TTC549 (cell line): Measurements from ENCODE around the gene RAB15.
A peak's percentile ranks its signal among the peaks of the same experiment; 100 is the strongest.

Experiments used
- FAIRE-seq: peaks from 2 replicates; lab custom pipeline; 2012; peaks lifted over from hg19 to GRCh38; lab: Jason Lieb, UNC

Gene RAB15

DNA sequence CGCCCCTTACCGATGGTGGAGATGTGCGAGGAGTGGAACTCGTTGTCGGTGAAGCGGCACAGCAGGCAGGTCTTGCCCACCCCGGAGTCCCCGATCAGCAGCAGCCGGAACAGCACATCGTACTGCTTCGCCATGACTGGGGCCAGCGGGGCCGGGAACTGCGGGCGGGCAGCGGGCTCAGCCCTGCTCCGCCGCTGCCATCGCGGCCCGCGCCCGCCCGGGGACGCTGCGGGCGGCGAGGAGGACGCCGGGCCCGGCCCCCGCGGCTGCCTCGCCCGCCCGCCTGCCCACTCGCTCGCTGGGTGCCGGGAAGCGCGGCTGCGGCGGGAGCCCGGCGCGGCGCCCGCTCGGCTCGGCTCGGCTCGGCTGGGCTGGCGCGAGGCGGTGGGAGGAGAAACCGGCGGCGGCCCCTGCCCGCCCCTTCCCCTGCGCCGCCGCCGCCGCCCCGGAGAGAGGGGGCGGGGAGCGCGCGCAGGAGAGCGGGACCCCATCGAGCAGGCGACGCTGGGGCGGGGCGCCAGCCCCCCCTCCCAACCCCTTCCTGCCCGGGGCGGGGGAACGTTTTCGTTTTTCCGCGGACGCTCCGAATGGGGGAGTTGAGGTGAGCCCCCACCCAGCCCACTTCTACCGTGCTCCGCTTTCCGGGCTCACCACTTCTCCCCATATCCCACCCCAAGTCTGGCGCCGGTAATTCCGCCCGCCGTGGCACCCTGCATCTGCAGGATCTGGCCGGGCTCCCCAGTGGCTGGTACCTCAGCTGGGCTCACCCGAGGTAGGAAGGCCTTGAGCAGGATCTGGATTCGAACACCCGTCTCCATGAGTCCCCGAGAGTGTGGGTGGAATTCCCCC is at the start of gene RAB15:
Gene RAB15, minus strand, starts transcription at position 394 of the 849 bp plus-strand sequence. Its CDS starts 260 bp downstream, at position 134.
- FAIRE-seq, result no peak

GRCh38 chr14:65019944-65020566 is 47.9 kb upstream of the RAB15 start:
- peak; percentile 89 for FAIRE-seq

DNA sequence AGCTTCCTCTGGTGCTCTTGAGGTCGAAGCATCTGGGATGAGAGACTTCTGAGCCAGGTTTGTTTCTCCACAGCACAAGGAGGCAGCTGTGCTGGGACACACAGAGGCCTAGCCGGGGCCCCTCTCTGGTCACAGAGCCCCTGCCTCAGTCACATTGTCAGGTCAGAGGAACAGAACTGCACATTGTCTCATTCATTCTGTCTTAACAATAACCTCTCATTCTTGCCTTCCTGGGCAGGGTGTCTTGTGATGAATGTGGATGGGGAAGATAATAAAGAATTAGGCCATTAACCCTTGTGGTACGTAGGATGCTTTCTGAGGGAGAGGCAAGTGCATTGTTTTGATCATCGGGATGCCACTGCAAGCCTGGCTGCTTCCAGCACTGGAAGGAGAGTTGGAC is 44.3 kb upstream of the RAB15 start:
- FAIRE-seq, result no peak

- no peak for FAIRE-seq
These were observed 43.3 kb upstream of the RAB15 start for GRCh38 chr14:65015391-65015790.

- no peak for FAIRE-seq
These were observed 40.2 kb upstream of the RAB15 start for GRCh38 chr14:65012353-65012752.

GRCh38 chr14:65011538-65011937 is 39.4 kb upstream of the RAB15 start:
- FAIRE-seq, result no peak

DNA sequence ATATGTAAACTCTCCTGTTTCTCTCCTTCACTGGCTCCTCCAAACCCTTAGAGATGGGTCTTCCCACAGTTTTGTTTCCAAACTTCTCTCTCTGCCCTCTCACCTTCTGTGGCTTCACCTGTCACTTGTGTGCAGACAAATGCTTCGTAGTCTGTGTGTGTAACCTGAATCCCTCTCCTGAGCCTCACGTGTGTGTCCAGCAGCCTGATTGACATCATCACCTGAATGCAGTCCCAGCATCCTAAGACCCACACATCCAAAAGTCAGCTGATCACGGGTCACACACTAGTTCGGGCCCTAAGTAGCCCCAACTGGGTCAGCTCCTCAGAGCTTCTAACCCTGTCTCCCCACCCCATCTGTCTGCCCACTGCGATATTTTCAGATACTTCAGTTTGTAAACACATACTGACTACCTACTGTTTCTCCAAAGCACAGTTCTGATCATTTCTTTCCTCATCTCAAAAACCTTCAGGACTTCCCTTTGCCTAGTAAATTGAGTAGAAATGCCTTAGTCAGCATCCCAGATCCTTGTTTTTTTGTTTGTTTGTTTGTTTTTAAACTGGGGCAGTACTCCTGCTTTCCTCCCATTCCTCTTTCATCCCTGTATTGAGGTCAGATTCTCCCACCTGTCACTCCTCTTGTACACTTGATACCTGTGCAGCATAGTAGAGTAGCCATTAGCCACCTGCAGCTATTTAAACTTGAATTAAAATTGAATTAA is 38.2 kb upstream of the RAB15 start:
- no peak for FAIRE-seq

- no peak for FAIRE-seq
These were observed 35.1 kb upstream of the RAB15 start for GRCh38 chr14:65007202-65007601.

DNA sequence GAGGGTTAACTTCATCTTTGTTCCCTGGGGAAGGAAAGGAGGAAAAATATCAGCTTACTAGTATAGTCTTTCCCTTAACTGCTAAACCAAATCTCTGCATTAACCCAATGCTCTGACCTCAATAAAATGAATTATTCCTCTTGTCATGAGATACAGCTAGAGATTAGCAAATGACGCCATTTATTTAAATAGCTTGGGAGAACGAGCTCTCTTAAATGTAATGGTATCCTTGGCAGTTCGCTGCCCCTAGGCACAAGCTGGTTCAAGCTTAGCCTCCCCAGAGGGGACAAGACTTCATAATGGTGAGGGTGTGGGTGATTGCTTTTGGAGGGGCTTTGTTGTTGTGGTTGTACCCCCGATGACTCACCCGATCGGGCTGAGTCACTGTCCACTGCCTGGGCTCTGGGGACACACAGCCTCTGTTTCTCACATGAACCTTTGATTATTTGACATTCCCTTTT is 34.2 kb upstream of the RAB15 start:
- no peak for FAIRE-seq

- FAIRE-seq, result no peak
These were observed 31.3 kb upstream of the RAB15 start for GRCh38 chr14:65003394-65003793.

GRCh38 chr14:65002586-65003210 is 30.6 kb upstream of the RAB15 start:
- FAIRE-seq, result no peak

GRCh38 chr14:65001723-65002122 is 29.6 kb upstream of the RAB15 start:
- no peak for FAIRE-seq

GRCh38 chr14:65000898-65001591 is 28.9 kb upstream of the RAB15 start:
- FAIRE-seq, result no peak

GRCh38 chr14:64998455-64998931 is 26.4 kb upstream of the RAB15 start:
- FAIRE-seq, result no peak

- FAIRE-seq, result no peak
These were observed 25.1 kb upstream of the RAB15 start for GRCh38 chr14:64997108-64997794.

GRCh38 chr14:64995291-64995690 is 23.2 kb upstream of the RAB15 start:
- no peak for FAIRE-seq

- FAIRE-seq, result no peak
These were observed 22.4 kb upstream of the RAB15 start for GRCh38 chr14:64994540-64994939.

GRCh38 chr14:64993266-64993930 is 21.3 kb upstream of the RAB15 start:
- FAIRE-seq, result no peak

GRCh38 chr14:64992328-64992885 is 20.3 kb upstream of the RAB15 start:
- no peak for FAIRE-seq

DNA sequence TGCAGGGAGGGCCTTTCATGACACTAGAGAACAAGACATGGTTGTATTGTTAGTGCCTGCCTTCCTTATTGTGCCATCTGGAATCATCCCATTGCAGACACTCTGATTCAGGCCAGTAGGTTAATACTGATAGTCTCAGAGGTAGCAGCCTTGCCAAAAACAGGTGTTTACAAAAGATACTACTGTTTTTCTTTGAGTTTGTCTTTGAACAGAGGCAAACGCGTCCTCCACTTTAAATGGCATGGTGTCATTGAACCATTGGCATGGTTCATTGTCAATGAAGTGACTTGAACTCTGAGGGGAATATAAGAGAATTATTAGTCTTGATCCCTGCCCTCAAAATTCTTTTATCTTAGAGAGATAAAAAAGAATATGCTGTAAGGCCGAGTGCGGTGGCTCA is 18.8 kb upstream of the RAB15 start:
- FAIRE-seq, result no peak
